WTC11 (cell line): ENCODE results near the gene SPHK1. TPM values are rescaled to one million over a fixed set of nuclear protein-coding genes. Genes with fewer than 3 reads are reported as not detected.

ENCODE experiments used
- ATAC-seq: fragments of 200-7000 bp; cut with Tn5 transposase; 2 replicates; pipeline ENCODE4 v1.10.0; 2021; ENCODE audit warnings: mild to moderate bottlenecking, moderate library complexity
- CTCF ChIA-PET: fragments of 300-600 bp; sonication (Branson Sonifier 250); formaldehyde crosslinking; loops from one replicate; lab custom pipeline; 2021; ENCODE audit warnings: antibody characterized with exemption; lab: Charles Lee
- POLR2A ChIA-PET: fragments of 350-600 bp; sonication (Branson Sonifier 250); formaldehyde crosslinking; loops from one replicate; lab custom pipeline; 2021; ENCODE audit warnings: antibody characterized with exemption; lab: Charles Lee
- DNase-seq: peaks from one replicate; pipeline ENCODE4 v3.0.0; 2021; ENCODE audit warnings: low spot score
- H3K27ac Mint-ChIP-seq: 2 replicates; pipeline ENCODE4 v1.8.0; 2021; ENCODE audit warnings: mixed read lengths
- H3K27me3 Mint-ChIP-seq: 2 replicates; pipeline ENCODE4 v1.8.0; 2021; ENCODE audit warnings: low read depth, mild to moderate bottlenecking, moderate library complexity, mixed read lengths
- H3K36me3 Mint-ChIP-seq: 2 replicates; pipeline ENCODE4 v1.8.0; 2021; ENCODE audit warnings: mixed read lengths
- H3K4me1 Mint-ChIP-seq: 2 replicates; pipeline ENCODE4 v1.8.0; 2022; ENCODE audit warnings: mixed read lengths
- H3K4me3 Mint-ChIP-seq: 2 replicates; pipeline ENCODE4 v1.8.0; 2021; ENCODE audit warnings: mild to moderate bottlenecking, moderate library complexity, mixed read lengths
- H3K9me3 Mint-ChIP-seq: 2 replicates; pipeline ENCODE4 v1.8.0; 2021; ENCODE audit warnings: mixed read lengths
- CBFB ChIP-seq: sonication (generic); formaldehyde crosslinking; IDR thresholded peaks from 2 replicates; pipeline ENCODE4 v1.8.1; 2022; ENCODE audit warnings: mild to moderate bottlenecking, low read depth, missing genetic modification reagents
- CREM ChIP-seq: sonication (generic); formaldehyde crosslinking; IDR thresholded peaks from 2 replicates; pipeline ENCODE4 v1.8.1; 2022; ENCODE audit warnings: mild to moderate bottlenecking, missing genetic modification reagents, moderate library complexity
- EMX1 ChIP-seq: fragments of 250-450 bp; sonication (Bioruptor Pico); IDR thresholded peaks from 2 replicates; pipeline ENCODE4 v1.8.0; 2021; ENCODE audit warnings: mild to moderate bottlenecking
- FOXP1 ChIP-seq: sonication (generic); formaldehyde crosslinking; IDR thresholded peaks from 2 replicates; pipeline ENCODE4 v1.8.0; 2022; ENCODE audit warnings: missing genetic modification reagents, mild to moderate bottlenecking, moderate library complexity, borderline replicate concordance
- GABPB1 ChIP-seq: sonication (generic); formaldehyde crosslinking; IDR thresholded peaks from 2 replicates; pipeline ENCODE4 v1.8.1; 2023; ENCODE audit warnings: mild to moderate bottlenecking, missing genetic modification reagents
- GRHL2 ChIP-seq: fragments of 250-450 bp; sonication (Bioruptor Pico); IDR thresholded peaks from 2 replicates; pipeline ENCODE4 v1.8.0; 2022; ENCODE audit warnings: mild to moderate bottlenecking, moderate library complexity; ENCODE audit not compliant: insufficient replicate concordance, severe bottlenecking
- JAZF1 ChIP-seq: fragments of 250-450 bp; sonication (Bioruptor Pico); IDR thresholded peaks from 2 replicates; pipeline ENCODE4 v1.9.0; 2021; ENCODE audit warnings: moderate library complexity, mild to moderate bottlenecking, inconsistent platforms
- NR2C2 ChIP-seq: sonication (generic); formaldehyde crosslinking; IDR thresholded peaks from 2 replicates; pipeline ENCODE4 v1.8.0; 2022; ENCODE audit warnings: mild to moderate bottlenecking, missing genetic modification reagents
- SMAD3 ChIP-seq: sonication (generic); formaldehyde crosslinking; IDR thresholded peaks from 2 replicates; pipeline ENCODE4 v1.8.0; 2022; ENCODE audit warnings: missing genetic modification reagents, mild to moderate bottlenecking, borderline replicate concordance
- SP1 ChIP-seq: sonication (generic); formaldehyde crosslinking; conservative IDR thresholded peaks from 2 replicates; pipeline ENCODE4 v1.8.1; 2022; ENCODE audit warnings: missing genetic modification reagents
- ZNF219 ChIP-seq: sonication (generic); formaldehyde crosslinking; IDR thresholded peaks from 2 replicates; pipeline ENCODE4 v1.8.0; 2023; ENCODE audit warnings: missing genetic modification reagents, mild to moderate bottlenecking, borderline replicate concordance
- ZNF671 ChIP-seq: fragments of 250-450 bp; sonication (Bioruptor Pico); IDR thresholded peaks from 2 replicates; pipeline ENCODE4 v1.8.0; 2021; ENCODE audit warnings: mild to moderate bottlenecking
- total RNA-seq: library from RNA; stranded (reverse); gene quantifications from 3 replicates; pipeline ENCODE4 v1.2.3, GENCODE V29; 2021
- TF ChIP-seq, protein P1 (sequence below): sonication (generic); formaldehyde crosslinking; IDR thresholded peaks from 2 replicates; pipeline ENCODE4 v1.8.1; 2023; ENCODE audit warnings: mild to moderate bottlenecking, missing genetic modification reagents, borderline replicate concordance
- TF ChIP-seq, protein P2 (sequence below): sonication (generic); formaldehyde crosslinking; IDR thresholded peaks from 2 replicates; pipeline ENCODE4 v1.8.1; 2022; ENCODE audit warnings: mild to moderate bottlenecking, missing genetic modification reagents, moderate library complexity, borderline replicate concordance
- TF ChIP-seq, protein P3 (sequence below): sonication (generic); formaldehyde crosslinking; IDR thresholded peaks from 2 replicates; pipeline ENCODE4 v1.8.1; 2023; ENCODE audit warnings: mild to moderate bottlenecking, missing genetic modification reagents
- TF ChIP-seq, protein P4 (sequence below): sonication (generic); formaldehyde crosslinking; conservative IDR thresholded peaks from 2 replicates; pipeline ENCODE4 v1.8.1; 2022; ENCODE audit warnings: mild to moderate bottlenecking, missing genetic modification reagents
- TF ChIP-seq, protein P5 (sequence below): sonication (generic); formaldehyde crosslinking; IDR thresholded peaks from 2 replicates; pipeline ENCODE4 v1.8.1; 2022; ENCODE audit warnings: missing genetic modification reagents, borderline replicate concordance
- TF ChIP-seq, protein P6 (sequence below): sonication (generic); formaldehyde crosslinking; IDR thresholded peaks from 2 replicates; pipeline ENCODE4 v1.8.0; 2022; ENCODE audit warnings: mild to moderate bottlenecking, missing genetic modification reagents

SPHK1 gene
- total RNA-seq, 1 experiment from 2014 or later: 2.5 TPM

DNA sequence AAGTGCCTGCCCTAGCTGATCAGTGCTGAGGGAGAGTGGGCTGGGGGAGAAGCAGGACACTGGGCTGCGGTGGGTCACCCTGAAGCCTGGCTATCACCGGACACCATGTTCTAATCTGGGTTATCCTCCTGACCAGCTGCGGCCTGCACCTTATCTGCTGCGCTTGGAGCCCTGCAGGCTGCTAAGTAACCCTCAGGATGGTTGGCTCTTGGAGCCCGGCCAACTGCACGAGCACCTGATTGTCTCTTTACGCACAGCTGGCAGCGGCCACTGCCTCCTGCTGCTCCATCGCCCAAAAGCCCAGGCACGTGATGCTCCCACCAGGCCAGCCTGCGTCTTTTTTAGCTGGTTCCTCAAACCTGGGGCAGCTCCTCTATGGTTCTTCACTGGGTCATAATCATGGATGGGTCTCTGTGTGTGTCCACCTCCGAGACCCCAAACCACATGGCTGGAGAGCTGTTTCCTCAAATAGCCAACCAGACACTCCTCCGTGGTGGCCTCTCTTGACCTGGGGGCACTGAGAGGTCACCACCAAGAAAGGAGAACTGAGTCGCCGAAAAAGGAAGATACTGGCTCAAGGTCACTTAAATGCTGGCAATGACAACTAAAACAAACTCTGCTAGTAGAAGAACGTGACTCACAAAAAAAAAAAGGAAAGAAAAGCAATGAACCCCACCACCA is 21.7 kb downstream of the SPHK1 start:
- Mint-ChIP-seq H3K27ac (no peak overlapping the region), H3K4me3 (no peak overlapping the region), H3K36me3 (peaks cover 32% of the 10 kb centered on the region), H3K9me3 (no peaks in the 10 kb centered on the region), H3K4me1 (peaks cover 11% of the 10 kb centered on the region; the same call in 1 of the 2 replicates), H3K27me3 (no peaks in the 10 kb centered on the region)
- TF ChIP-seq SP1 (CRISPR knock-in tag) (no peak), SMAD3 (CRISPR knock-in tag) (no peak), ZNF219 (CRISPR knock-in tag) (no peak), GABPB1 (CRISPR knock-in tag) (no peak), GRHL2 (CRISPR knock-in tag) (no peak), CBFB (CRISPR knock-in tag) (no peak), CREM (CRISPR knock-in tag) (no peak), FOXP1 (CRISPR knock-in tag) (no peak), NR2C2 (CRISPR knock-in tag) (no peak), JAZF1 (no peak), ZNF671 (no peak), EMX1 (no peak)
- TF ChIP-seq, protein P1, sequence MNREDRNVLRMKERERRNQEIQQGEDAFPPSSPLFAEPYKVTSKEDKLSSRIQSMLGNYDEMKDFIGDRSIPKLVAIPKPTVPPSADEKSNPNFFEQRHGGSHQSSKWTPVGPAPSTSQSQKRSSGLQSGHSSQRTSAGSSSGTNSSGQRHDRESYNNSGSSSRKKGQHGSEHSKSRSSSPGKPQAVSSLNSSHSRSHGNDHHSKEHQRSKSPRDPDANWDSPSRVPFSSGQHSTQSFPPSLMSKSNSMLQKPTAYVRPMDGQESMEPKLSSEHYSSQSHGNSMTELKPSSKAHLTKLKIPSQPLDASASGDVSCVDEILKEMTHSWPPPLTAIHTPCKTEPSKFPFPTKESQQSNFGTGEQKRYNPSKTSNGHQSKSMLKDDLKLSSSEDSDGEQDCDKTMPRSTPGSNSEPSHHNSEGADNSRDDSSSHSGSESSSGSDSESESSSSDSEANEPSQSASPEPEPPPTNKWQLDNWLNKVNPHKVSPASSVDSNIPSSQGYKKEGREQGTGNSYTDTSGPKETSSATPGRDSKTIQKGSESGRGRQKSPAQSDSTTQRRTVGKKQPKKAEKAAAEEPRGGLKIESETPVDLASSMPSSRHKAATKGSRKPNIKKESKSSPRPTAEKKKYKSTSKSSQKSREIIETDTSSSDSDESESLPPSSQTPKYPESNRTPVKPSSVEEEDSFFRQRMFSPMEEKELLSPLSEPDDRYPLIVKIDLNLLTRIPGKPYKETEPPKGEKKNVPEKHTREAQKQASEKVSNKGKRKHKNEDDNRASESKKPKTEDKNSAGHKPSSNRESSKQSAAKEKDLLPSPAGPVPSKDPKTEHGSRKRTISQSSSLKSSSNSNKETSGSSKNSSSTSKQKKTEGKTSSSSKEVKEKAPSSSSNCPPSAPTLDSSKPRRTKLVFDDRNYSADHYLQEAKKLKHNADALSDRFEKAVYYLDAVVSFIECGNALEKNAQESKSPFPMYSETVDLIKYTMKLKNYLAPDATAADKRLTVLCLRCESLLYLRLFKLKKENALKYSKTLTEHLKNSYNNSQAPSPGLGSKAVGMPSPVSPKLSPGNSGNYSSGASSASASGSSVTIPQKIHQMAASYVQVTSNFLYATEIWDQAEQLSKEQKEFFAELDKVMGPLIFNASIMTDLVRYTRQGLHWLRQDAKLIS (CRISPR knock-in tag): no peak
- TF ChIP-seq, protein P2, sequence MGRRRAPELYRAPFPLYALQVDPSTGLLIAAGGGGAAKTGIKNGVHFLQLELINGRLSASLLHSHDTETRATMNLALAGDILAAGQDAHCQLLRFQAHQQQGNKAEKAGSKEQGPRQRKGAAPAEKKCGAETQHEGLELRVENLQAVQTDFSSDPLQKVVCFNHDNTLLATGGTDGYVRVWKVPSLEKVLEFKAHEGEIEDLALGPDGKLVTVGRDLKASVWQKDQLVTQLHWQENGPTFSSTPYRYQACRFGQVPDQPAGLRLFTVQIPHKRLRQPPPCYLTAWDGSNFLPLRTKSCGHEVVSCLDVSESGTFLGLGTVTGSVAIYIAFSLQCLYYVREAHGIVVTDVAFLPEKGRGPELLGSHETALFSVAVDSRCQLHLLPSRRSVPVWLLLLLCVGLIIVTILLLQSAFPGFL (CRISPR knock-in tag): no peak
- TF ChIP-seq, protein P3, sequence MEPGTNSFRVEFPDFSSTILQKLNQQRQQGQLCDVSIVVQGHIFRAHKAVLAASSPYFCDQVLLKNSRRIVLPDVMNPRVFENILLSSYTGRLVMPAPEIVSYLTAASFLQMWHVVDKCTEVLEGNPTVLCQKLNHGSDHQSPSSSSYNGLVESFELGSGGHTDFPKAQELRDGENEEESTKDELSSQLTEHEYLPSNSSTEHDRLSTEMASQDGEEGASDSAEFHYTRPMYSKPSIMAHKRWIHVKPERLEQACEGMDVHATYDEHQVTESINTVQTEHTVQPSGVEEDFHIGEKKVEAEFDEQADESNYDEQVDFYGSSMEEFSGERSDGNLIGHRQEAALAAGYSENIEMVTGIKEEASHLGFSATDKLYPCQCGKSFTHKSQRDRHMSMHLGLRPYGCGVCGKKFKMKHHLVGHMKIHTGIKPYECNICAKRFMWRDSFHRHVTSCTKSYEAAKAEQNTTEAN: no peak
- TF ChIP-seq, protein P4, sequence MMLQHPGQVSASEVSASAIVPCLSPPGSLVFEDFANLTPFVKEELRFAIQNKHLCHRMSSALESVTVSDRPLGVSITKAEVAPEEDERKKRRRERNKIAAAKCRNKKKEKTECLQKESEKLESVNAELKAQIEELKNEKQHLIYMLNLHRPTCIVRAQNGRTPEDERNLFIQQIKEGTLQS (CRISPR knock-in tag): no peak
- TF ChIP-seq, protein P5, sequence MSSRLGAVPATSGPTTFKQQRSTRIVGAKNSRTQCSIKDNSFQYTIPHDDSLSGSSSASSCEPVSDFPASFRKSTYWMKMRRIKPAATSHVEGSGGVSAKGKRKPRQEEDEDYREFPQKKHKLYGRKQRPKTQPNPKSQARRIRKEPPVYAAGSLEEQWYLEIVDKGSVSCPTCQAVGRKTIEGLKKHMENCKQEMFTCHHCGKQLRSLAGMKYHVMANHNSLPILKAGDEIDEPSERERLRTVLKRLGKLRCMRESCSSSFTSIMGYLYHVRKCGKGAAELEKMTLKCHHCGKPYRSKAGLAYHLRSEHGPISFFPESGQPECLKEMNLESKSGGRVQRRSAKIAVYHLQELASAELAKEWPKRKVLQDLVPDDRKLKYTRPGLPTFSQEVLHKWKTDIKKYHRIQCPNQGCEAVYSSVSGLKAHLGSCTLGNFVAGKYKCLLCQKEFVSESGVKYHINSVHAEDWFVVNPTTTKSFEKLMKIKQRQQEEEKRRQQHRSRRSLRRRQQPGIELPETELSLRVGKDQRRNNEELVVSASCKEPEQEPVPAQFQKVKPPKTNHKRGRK (CRISPR knock-in tag): no peak
- TF ChIP-seq, protein P6, sequence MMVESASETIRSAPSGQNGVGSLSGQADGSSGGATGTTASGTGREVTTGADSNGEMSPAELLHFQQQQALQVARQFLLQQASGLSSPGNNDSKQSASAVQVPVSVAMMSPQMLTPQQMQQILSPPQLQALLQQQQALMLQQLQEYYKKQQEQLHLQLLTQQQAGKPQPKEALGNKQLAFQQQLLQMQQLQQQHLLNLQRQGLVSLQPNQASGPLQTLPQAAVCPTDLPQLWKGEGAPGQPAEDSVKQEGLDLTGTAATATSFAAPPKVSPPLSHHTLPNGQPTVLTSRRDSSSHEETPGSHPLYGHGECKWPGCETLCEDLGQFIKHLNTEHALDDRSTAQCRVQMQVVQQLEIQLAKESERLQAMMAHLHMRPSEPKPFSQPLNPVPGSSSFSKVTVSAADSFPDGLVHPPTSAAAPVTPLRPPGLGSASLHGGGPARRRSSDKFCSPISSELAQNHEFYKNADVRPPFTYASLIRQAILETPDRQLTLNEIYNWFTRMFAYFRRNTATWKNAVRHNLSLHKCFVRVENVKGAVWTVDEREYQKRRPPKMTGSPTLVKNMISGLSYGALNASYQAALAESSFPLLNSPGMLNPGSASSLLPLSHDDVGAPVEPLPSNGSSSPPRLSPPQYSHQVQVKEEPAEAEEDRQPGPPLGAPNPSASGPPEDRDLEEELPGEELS (CRISPR knock-in tag): no peak
- CTCF ChIA-PET: interaction anchor here (1.2 to 1.8 kb wide), 3 partner anchors 8 to 53 kb away, joined by 3 to 10 read pairs (median 4); partner anchors contain the start of gene PRPSAP1
- POLR2A ChIA-PET: interaction anchor here (0.5 kb wide), 1 partner anchor 91 kb away, joined by 6 read pairs; no protein-coding TSS in a partner anchor
- DNase-seq: no peak
- ATAC-seq: no peak
